SK-MEL-5 (cell line): ENCODE data around the gene USPL1. TPM values are rescaled to one million over a fixed set of nuclear protein-coding genes. Genes with fewer than 3 reads are reported as not detected.
A peak's percentile ranks its signal among the peaks of the same experiment; 100 is the strongest.
"Not testable (repeated sequence)": the region's sequence is repeated elsewhere in the genome, so short reads cannot be mapped to it uniquely, and the experiment has no call there.

Experiments
- DNase-seq: peaks from one replicate; pipeline ENCODE4 v3.0.0-alpha.2; 2016; ENCODE audit warnings: low read depth, low spot score
- in situ Hi-C: cut with HindIII; loops from 2 replicates; pipeline ENCODE4 v1.10.0; 2016; ENCODE audit warnings: low sequenced_read_pairs, high pct_unique_total_duplicates, low pct_unique_long_range_greater_than_20kb
- total RNA-seq: library from RNA; depleted of rRNA; stranded (reverse); fragments of >200 nt; shearing (Covaris generic); gene quantifications from 2 replicates; pipeline ENCODE4 v1.2.3, GENCODE V29; 2014

USPL1 gene
- total RNA-seq, 1 experiment from 2014 or later, result 19.6 TPM

DNA sequence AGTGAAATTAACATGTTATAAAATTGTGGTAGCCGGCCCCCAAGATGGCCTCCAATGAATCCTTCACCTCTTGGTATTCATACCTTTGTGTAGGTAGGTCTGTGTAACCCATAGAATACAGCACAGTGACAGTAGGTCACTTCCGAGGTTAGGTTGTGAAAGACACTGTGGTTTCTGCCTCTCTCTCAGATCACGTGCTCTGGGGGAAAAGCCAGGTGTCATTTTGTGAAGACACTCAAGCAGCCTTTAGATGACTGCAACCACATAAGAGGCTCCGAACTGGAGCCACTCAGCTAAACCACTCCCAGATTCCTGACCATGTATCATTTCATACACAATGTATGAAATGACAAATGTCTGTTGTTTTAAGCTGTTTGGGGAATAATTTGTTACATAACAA lies 9.8 kb upstream of the USPL1 start:
- DNase-seq, result no peak
- in situ Hi-C loops, result no loop called here

DNA sequence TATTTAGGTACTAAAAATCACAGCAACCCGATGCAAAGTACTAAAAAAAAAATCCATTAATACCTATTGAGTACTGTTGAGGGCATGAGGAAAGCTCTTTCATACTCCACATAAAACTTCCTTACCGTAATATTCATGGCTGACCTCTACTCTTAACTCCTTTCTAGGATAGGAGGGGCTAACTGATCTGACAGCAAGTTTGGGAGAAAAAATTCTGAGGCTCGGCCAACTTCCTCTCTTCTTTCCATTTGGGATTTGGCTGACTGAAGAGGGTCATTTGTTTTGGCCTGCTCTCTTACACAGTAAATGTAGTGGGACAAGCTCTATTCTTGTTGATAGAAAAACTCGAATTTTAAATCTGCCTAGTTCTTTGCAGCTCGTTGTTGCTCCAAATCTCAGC lies 9.4 kb upstream of the USPL1 start:
- in situ Hi-C loops, result no loop called here
- DNase-seq, result no peak

- in situ Hi-C loops, result no loop called here
Observed at GRCh38 chr13:30610311-30610710, 7.4 kb upstream of the USPL1 start.

DNA sequence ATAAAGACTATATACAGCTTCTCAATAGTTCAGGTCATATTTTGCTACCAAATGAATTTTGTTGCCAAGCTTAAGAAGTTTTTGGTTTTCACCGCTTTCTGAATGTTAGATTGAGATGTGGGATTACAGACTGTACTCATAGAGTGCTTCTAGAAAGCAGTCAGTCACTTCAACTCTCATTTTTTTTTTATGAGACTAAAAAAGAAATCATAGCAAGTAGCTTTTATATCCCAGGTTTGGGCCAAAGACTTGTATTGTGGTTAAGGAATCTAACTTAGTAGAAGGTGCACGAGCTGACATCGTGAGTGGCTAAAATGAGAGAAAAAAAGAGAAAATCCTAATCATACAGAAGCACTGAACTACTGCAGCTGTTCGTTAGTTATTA lies 2.2 kb upstream of the USPL1 start:
- no peak for DNase-seq
- in situ Hi-C loops, result no loop called here

More at GRCh38 chr13:30610311-30610710, 7.4 kb upstream of the USPL1 start:
- DNase-seq, result no peak

GRCh38 chr13:30615866-30616541 lies 1.7 kb upstream of the USPL1 start:
- peak; percentile 30 for DNase-seq
- in situ Hi-C loops, result no loop called here

GRCh38 chr13:30616927-30617314 lies 799 bp upstream of the USPL1 start:
- DNase-seq, result peak; percentile 94
- in situ Hi-C loops, result no loop called here

DNA sequence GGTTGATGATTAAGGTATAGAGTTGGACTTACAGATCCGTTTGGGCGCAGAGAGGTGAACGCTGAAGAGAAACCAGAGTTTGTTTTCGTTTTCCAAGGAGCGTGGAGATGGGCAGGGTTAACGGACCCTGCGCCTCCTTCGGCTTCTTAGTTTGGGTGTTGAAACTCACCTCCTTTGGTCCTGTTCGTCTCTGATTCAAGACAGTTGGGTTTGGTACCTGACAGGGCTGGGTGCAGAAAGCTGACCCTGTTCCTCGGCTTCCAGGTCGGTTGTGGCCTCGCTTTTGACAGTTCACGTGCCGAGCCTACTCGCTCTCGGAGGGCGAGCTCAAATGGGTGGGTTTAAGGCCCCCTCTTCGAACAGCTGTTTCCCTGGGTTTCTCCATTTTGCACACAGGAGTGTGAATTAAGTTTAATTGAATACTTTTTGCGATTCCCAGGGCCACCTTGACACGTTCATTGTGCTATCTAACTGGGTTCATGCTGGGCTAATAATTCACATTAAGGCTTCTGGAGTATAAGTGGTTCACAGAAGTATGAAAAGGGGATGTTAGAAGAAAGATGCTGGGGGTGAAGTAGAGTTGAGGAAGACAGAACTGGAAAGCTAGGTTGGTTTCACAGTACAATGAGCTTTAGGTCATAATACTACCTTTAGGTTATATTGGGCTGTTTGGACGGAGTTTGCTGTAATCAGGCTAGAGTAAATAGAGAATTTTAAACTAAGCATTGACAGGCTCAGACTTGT lies 638 bp downstream of the USPL1 start:
- DNase-seq, result no peak
- in situ Hi-C loops, result no loop called here

DNA sequence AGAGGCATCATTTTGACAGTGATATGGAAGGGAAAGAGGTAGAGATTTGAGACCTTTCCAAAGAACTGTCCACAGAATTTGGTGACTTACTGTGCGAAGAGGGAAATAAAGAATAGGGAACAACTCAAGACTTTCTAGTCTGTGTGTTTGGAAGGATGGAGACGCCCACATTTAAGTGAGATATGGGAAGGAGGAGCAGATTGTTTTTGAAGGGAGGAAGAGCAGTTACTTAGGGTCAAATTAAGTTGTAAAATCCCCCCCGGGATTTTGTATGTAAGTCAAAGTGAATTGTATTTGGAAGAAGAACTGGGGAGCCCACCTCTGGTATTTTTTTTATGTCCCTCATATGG lies 1.2 kb downstream of the USPL1 start:
- no peak for DNase-seq
- in situ Hi-C loops, result no loop called here

- DNase-seq, result no peak
- in situ Hi-C loops, result no loop called here
Observed at GRCh38 chr13:30619731-30620130, 2.0 kb downstream of the USPL1 start.

GRCh38 chr13:30620941-30621340 lies 3.2 kb downstream of the USPL1 start:
- no peak for DNase-seq
- in situ Hi-C loops, result no loop called here

DNA sequence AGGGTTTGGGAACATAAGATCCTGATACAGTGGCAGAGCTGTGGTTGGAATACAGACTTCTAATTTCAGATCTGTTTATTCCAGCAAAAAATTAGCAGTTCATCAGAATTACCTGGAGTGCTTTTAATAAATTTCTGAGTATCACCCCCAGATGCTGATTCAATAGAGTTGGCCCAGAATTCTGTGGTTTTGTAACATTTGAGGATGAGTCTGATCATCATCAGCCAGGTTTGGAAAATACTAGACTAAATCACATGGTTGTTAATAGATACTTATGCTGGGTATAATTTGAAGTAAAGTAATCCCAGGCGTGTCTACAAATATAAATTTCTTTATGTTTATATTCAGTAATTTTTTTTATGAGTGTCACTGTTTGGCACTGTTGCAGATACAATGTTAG lies 4.8 kb downstream of the USPL1 start:
- in situ Hi-C loops, result no loop called here
- no peak for DNase-seq

- in situ Hi-C loops, result no loop called here
Observed at GRCh38 chr13:30623392-30623791, 5.7 kb downstream of the USPL1 start.

GRCh38 chr13:30624630-30625029 lies 6.9 kb downstream of the USPL1 start:
- in situ Hi-C loops, result no loop called here
- DNase-seq, result no peak

More at GRCh38 chr13:30623392-30623791, 5.7 kb downstream of the USPL1 start:
- DNase-seq, result no peak

DNA sequence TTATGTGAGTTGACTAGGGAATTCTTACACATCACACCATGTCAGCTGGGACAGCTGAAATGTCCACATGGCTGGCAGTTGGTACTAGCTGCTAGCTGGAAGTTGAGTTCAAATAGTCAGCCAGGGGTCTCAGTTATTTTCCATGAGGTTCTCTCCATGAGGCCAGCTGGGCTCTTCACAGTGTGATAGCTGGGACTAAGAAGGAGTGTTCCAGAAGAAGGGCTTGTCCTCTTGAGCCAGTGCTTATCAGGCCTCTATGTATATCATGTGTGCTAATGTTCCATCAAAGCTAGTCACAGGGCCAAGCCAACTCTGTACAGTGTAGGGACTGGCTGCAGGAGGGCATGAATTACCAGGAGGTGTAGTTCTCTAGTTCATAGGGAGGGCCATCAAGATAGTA lies 11.8 kb downstream of the USPL1 start:
- in situ Hi-C loops, result no loop called here
- DNase-seq, result no peak

DNA sequence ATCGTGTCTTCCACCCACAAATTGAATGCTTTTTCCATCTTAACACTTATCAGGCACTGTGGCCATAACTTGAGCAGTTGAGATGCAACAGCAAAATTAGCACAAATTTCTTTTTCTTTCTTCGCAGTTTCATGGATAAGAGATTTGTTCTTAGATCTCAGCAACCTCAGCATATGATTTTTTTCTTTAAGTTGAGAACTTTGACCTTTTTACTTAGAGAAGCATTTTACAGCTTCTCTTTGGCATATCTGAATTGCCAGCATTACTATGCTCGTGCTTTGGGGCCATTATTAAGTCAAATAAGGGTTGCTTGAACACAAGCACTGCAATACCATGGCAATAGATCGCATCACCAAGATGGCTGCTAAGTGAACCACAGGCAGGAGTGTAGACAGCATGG lies 16.1 kb downstream of the USPL1 start:
- in situ Hi-C loops, result no loop called here
- no peak for DNase-seq

- DNase-seq, result no peak
- in situ Hi-C loops, result no loop called here
Observed at GRCh38 chr13:30634838-30635237, 17.1 kb downstream of the USPL1 start.

DNA sequence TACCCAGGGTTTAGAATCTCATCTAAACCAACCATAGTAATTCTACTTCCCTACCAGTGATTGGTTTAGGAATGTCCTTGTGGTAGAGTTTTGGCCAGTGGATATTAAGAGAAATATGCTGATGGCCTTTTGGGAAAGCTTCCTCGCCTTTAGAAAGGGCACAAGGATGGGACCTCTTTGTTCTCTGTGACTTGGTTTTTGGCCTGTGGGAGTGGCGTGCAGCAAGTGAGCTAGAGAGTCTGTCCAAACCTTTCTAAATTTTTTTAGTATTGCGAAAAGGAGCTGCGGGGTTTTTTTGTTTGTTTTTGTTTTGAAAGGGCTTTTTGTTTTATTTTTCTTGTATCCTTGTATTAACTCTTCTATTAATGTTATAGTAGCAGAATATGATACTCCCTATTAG lies 20.6 kb downstream of the USPL1 start:
- DNase-seq, result no peak
- in situ Hi-C loops, result no loop called here

DNA sequence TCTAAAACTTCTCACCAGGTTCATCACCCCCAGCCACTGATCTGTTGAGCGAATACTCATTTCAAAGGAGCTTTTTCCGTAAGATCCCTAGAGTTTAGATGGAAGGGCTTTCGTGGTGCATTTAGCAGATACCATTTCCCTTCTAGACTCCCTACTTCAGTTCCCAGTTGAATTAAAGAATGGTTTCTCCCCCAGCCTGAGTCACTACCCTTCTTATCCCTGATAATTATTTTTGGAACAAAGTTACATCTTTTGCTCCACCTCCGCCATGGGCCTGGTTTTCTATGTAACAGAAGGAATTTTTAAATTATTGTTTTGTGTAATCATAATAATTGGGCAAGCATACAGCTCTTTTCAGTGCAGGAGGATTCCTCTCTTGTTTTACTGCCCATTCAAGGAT lies 22.0 kb downstream of the USPL1 start:
- in situ Hi-C loops, result no loop called here
- no peak for DNase-seq

DNA sequence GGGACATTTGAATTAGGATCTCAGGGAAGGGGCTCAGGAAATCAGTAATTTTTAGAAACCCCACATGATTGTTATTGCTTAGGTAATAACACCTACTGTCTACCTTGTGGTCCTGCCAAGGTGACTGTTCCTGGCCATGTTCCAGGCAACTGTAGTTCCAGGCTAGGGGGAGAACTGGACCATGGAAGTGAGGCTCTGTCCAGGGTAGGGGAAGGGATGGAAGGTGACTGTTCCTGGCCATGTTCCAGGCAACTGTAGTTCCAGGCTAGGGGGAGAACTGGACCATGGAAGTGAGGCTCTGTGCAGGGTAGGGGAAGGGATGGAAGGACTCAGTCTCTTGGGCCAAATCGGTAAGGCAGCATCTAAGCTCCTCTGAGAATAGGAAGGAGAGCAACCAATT lies 23.5 kb downstream of the USPL1 start:
- in situ Hi-C loops, DNase-seq: not testable (repeated sequence)
